CD4-positive, alpha-beta T cell (primary cell): ENCODE data around the gene SPRED2. TPM values are rescaled to one million over a fixed set of nuclear protein-coding genes. Genes with fewer than 3 reads are reported as not detected.

Experiments used
- ATAC-seq: fragments of 200-7000 bp; cut with Tn5 transposase; one replicate; pipeline ENCODE4 v1.10.0; 2022; ENCODE audit warnings: mild to moderate bottlenecking; ENCODE audit not compliant: poor library complexity
- CTCF ChIA-PET: fragments of 350-600 bp; sonication (Branson Sonifier 250); formaldehyde crosslinking; loops from one replicate; lab custom pipeline; 2021; ENCODE audit warnings: antibody characterized with exemption, inconsistent platforms; lab: Charles Lee
- POLR2A ChIA-PET: fragments of 350-600 bp; sonication (Branson Sonifier 250); formaldehyde crosslinking; loops from one replicate; lab custom pipeline; 2021; ENCODE audit warnings: antibody characterized with exemption, inconsistent platforms; lab: Charles Lee
- DNase-seq, 14 experiments: peaks; one replicate each; pipeline ENCODE4 v3.0.0-alpha.2; 2013 to 2020; ENCODE audit warnings: mixed read lengths in 2 of 14
- H3K27ac ChIP-seq, 2 donors: one replicate each; pipeline versions ENCODE4 v1.5.1 to v1.7.0; 2013; ENCODE audit warnings: low read length in 2 of 2, low read depth in 1 of 2, mild to moderate bottlenecking in 1 of 2
- H3K27me3 ChIP-seq, 2 experiments: 1 replicate in 1 of 2; 2 replicates in 1 of 2; pipeline versions ENCODE4 v1.6.1 to v1.7.0; 2013; ENCODE audit warnings: low read length in 2 of 2, control low read depth in 1 of 2, mild to moderate bottlenecking in 1 of 2, moderate library complexity in 1 of 2; ENCODE audit not compliant: insufficient read depth in 2 of 2, control insufficient read depth in 1 of 2
- H3K36me3 ChIP-seq: one replicate; pipeline ENCODE4 v1.6.1; 2013; ENCODE audit warnings: low read length, control low read depth; ENCODE audit not compliant: insufficient read depth
- H3K4me1 ChIP-seq: one replicate; pipeline ENCODE4 v1.6.1; 2013; ENCODE audit warnings: low read length, control low read depth; ENCODE audit not compliant: insufficient read depth
- H3K4me3 ChIP-seq: one replicate; pipeline ENCODE4 v1.5.1; 2013; ENCODE audit warnings: mild to moderate bottlenecking, low read length, moderate library complexity
- H3K9me3 ChIP-seq, 2 experiments: 1 replicate in 1 of 2; 2 replicates in 1 of 2; pipeline versions ENCODE4 v1.6.1 to v1.7.0; 2013; ENCODE audit warnings: low read length in 2 of 2, mild to moderate bottlenecking in 2 of 2, control low read depth in 1 of 2, moderate library complexity in 1 of 2; ENCODE audit not compliant: control insufficient read depth in 1 of 2, insufficient read depth in 1 of 2
- H3K27ac Mint-ChIP-seq: one replicate; pipeline ENCODE4 v1.8.0; 2020; ENCODE audit warnings: mixed read lengths
- H3K27me3 Mint-ChIP-seq: one replicate; pipeline ENCODE4 v1.8.0; 2021; ENCODE audit warnings: mixed read lengths
- H3K36me3 Mint-ChIP-seq: one replicate; pipeline ENCODE4 v1.8.0; 2021; ENCODE audit warnings: low read depth, mixed read lengths
- H3K4me1 Mint-ChIP-seq: one replicate; pipeline ENCODE4 v1.8.0; 2021; ENCODE audit warnings: low read depth, mixed read lengths
- H3K4me3 Mint-ChIP-seq: one replicate; pipeline ENCODE4 v1.8.0; 2020; ENCODE audit warnings: mild to moderate bottlenecking, mixed read lengths
- H3K9me3 Mint-ChIP-seq: one replicate; pipeline ENCODE4 v1.8.0; 2020; ENCODE audit warnings: mixed read lengths
- CTCF ChIP-seq: fragments of 200-600 bp; IDR thresholded peaks from one replicate; pipeline ENCODE4 v1.8.0; 2022; ENCODE audit warnings: antibody characterized with exemption, mild to moderate bottlenecking
- intact Hi-C, 2 experiments: fragments of 100-400 bp; cut with DNase I in 1 of 2; cut with micrococcal nuclease in 1 of 2; formaldehyde crosslinking; loops; one replicate each; pipeline versions ENCODE4 v1.15.1 to v1.9.0; 2023 to 2025; cut with DNase I, micrococcal nuclease
- total RNA-seq, 174 experiments: library from RNA in 2 of 174; stranded (reverse) in 2 of 174; gene quantifications; one replicate each; pipeline ENCODE4 v1.2.3 and lab custom pipeline; 2021 to 2026

SPRED2 gene
- total RNA-seq, 2 experiments from 2014 or later, result 2.5 to 2.8 TPM

GRCh38 chr2:65275141-65275915 lies 157.1 kb downstream of the SPRED2 start:
- peaks cover 21% of the 10 kb centered on the region for H3K36me3 Mint-ChIP-seq
- ATAC-seq (no peak), DNase-seq (no peak)
- H3K27ac Mint-ChIP-seq, result peak overlapping the region; percentile 34
- H3K9me3 ChIP-seq, result no peaks in the 10 kb centered on the region
- intact Hi-C loops, result no loop called here
- TF ChIP-seq CTCF, result no peak
- no peak overlapping the region for H3K4me3 ChIP-seq
- peaks cover 13% of the 10 kb centered on the region for H3K4me1 ChIP-seq
- no peaks in the 10 kb centered on the region for H3K27me3 ChIP-seq
- POLR2A ChIA-PET, result interaction anchor here (1.1 to 2.4 kb wide), 2 partner anchors 11 to 26 kb away, joined by 3 to 14 read pairs; no protein-coding TSS in a partner anchor
- H3K27me3 Mint-ChIP-seq, result no peaks in the 10 kb centered on the region
- CTCF ChIA-PET, result no interaction called here
- H3K36me3 ChIP-seq, result peaks cover 21% of the 10 kb centered on the region
- no peak overlapping the region for H3K4me3 Mint-ChIP-seq
- no peaks in the 10 kb centered on the region for H3K9me3 Mint-ChIP-seq
- H3K27ac ChIP-seq, result no peak overlapping the region
- peaks cover 18% of the 10 kb centered on the region for H3K4me1 Mint-ChIP-seq

GRCh38 chr2:65273344-65273743 lies 159.1 kb downstream of the SPRED2 start:
- Mint-ChIP-seq H3K27me3 (no peaks in the 10 kb centered on the region), H3K36me3 (peaks cover 38% of the 10 kb centered on the region), H3K27ac (peak overlapping the region; percentile 30), H3K9me3 (no peaks in the 10 kb centered on the region), H3K4me1 (peaks cover 10% of the 10 kb centered on the region), H3K4me3 (no peak overlapping the region)
- Histone ChIP-seq H3K27me3 (no peaks in the 10 kb centered on the region), H3K36me3 (peaks cover 40% of the 10 kb centered on the region), H3K9me3 (no peaks in the 10 kb centered on the region), H3K27ac (no peak overlapping the region), H3K4me1 (peaks cover 3% of the 10 kb centered on the region), H3K4me3 (no peak overlapping the region)
- DNase-seq, result no peak
- intact Hi-C loops, result no loop called here
- ChIA-PET CTCF (no interaction called here), POLR2A (no interaction called here)
- ATAC-seq, result no peak
- TF ChIP-seq CTCF, result no peak

- ATAC-seq (no peak), DNase-seq (no peak)
- Mint-ChIP-seq H3K27ac (peak overlapping the region; percentile 14), H3K9me3 (no peaks in the 10 kb centered on the region), H3K4me3 (no peak overlapping the region), H3K4me1 (no peaks in the 10 kb centered on the region), H3K27me3 (no peaks in the 10 kb centered on the region), H3K36me3 (peaks cover 79% of the 10 kb centered on the region)
- H3K4me3 ChIP-seq, result no peak overlapping the region
- peaks cover 80% of the 10 kb centered on the region for H3K36me3 ChIP-seq
- no peaks in the 10 kb centered on the region for H3K4me1 ChIP-seq
- intact Hi-C loops, result loop anchor here (5.0 kb wide), 3 partner anchors 33 to 303 kb away; partner anchors contain the start of gene SPRED2 (in 1 of the 2)
- no peaks in the 10 kb centered on the region for H3K27me3 ChIP-seq
- no peaks in the 10 kb centered on the region for H3K9me3 ChIP-seq
- ChIA-PET POLR2A (no interaction called here), CTCF (no interaction called here)
- TF ChIP-seq CTCF, result no peak
- H3K27ac ChIP-seq, result no peak overlapping the region
Measured at GRCh38 chr2:65268957-65269356, 163.4 kb downstream of the SPRED2 start.
